ENCODE data around the gene RIMBP2. TPM values are rescaled to one million over a fixed set of nuclear protein-coding genes. Genes with fewer than 3 reads are reported as not detected.

RIMBP2 gene
- total and polyA plus RNA-seq, 2 donors: 0.47 to 0.78 TPM

- Histone ChIP-seq H3K36me3 (ENCODE audit: control insufficient read depth in 2 of 2, insufficient read depth in 2 of 2, low read length in 1 of 2) (no peaks in the 10 kb centered on the region), H3K27ac (ENCODE audit: low read depth in 1 of 2, low read length in 1 of 2) (no peak overlapping the region), H3K4me3 (ENCODE audit: low read length in 2 of 2) (no peak overlapping the region), H3K9me3 (ENCODE audit: control insufficient read depth in 2 of 2, insufficient read depth in 1 of 2, low read length in 1 of 2) (peaks cover 0 to 21% of the 10 kb centered on the region in 2 donors), H3K4me1 (ENCODE audit: control insufficient read depth in 2 of 2, insufficient read depth in 2 of 2, low read length in 2 of 2) (no peaks in the 10 kb centered on the region), H3K27me3 (ENCODE audit: control insufficient read depth in 2 of 2, insufficient read depth in 1 of 2, low read length in 1 of 2) (no peaks in the 10 kb centered on the region)
- DNase-seq (ENCODE audit: low read depth in 6 of 9, low spot score in 9 of 9): no peak
- 94% methylated on average over 7 of the region's 7 CpGs for WGBS
Measured at GRCh38 chr12:130667421-130667960, 48.6 kb downstream of the RIMBP2 start.

DNA sequence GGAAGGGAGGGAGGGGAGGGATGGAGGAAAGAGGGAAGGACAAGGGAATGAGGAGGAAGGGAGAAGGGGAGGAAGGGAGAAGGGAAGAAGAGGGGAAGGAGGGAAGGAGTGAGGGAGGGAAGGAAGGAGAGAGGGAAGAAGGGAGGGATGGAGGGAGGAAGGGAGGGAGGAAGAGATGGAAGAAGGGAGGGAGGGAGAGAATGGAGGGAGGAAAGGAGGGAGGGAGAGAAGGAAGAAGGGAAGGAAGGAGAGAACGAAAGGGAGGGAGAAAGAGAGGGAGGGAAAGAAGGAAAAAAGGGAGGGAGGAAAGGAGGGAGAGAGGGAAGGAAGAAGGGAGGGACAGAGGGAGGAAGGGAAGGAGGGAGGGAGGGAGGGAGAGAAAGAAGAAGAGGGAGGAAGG is 49.5 kb downstream of the RIMBP2 start:
- no peak for DNase-seq (ENCODE audit: low read depth in 6 of 9, low spot score in 9 of 9)
- Histone ChIP-seq H3K36me3 (ENCODE audit: control insufficient read depth in 2 of 2, insufficient read depth in 2 of 2, low read length in 1 of 2) (no peaks in the 10 kb centered on the region), H3K4me3 (ENCODE audit: low read length in 2 of 2) (no peak overlapping the region), H3K27ac (ENCODE audit: low read depth in 1 of 2, low read length in 1 of 2) (no peak overlapping the region), H3K27me3 (ENCODE audit: control insufficient read depth in 2 of 2, insufficient read depth in 1 of 2, low read length in 1 of 2) (no peaks in the 10 kb centered on the region), H3K9me3 (ENCODE audit: control insufficient read depth in 2 of 2, insufficient read depth in 1 of 2, low read length in 1 of 2) (peaks cover 0 to 21% of the 10 kb centered on the region in 2 donors), H3K4me1 (ENCODE audit: control insufficient read depth in 2 of 2, insufficient read depth in 2 of 2, low read length in 2 of 2) (no peaks in the 10 kb centered on the region)
- 95% methylated on average over 1 of the region's 1 CpG for WGBS

DNA sequence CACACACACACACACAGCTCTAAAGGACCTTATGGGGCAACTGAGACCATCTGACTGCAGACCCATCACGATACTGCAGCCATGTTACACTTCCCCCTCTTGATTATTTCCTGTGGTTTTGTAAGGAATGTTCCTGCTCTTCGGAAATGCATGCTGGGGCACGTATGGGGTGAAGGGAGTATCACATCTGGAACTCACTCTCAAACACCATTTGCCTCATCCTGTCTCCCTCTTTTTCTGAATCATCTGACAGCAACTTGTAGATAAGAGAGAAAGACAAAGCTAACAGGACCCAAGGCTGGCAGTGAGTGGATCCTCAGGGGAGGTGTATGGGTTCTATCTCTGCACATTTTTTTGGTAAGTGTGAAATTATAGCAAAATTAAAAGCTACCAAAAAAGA is 50.3 kb downstream of the RIMBP2 start:
- H3K4me1 ChIP-seq (ENCODE audit: control insufficient read depth in 2 of 2, insufficient read depth in 2 of 2, low read length in 2 of 2): no peaks in the 10 kb centered on the region
- H3K4me3 ChIP-seq (ENCODE audit: low read length in 2 of 2): no peak overlapping the region
- 10% methylated on average over 3 of the region's 3 CpGs for WGBS
- H3K27ac ChIP-seq (ENCODE audit: low read depth in 1 of 2, low read length in 1 of 2): no peak overlapping the region
- no peaks in the 10 kb centered on the region for H3K36me3 ChIP-seq (ENCODE audit: control insufficient read depth in 2 of 2, insufficient read depth in 2 of 2, low read length in 1 of 2)
- no peak for DNase-seq (ENCODE audit: low read depth in 6 of 9, low spot score in 9 of 9)
- no peaks in the 10 kb centered on the region for H3K27me3 ChIP-seq (ENCODE audit: control insufficient read depth in 2 of 2, insufficient read depth in 1 of 2, low read length in 1 of 2)
- H3K9me3 ChIP-seq (ENCODE audit: control insufficient read depth in 2 of 2, insufficient read depth in 1 of 2, low read length in 1 of 2): peaks cover 0 to 21% of the 10 kb centered on the region in 2 donors

GRCh38 chr12:130664772-130665171 is 51.3 kb downstream of the RIMBP2 start:
- DNase-seq (ENCODE audit: low read depth in 6 of 9, low spot score in 9 of 9): no peak
- WGBS: 96% methylated on average over 8 of the region's 8 CpGs

GRCh38 chr12:130664252-130664651 is 51.8 kb downstream of the RIMBP2 start:
- no peak for DNase-seq (ENCODE audit: low read depth in 6 of 9, low spot score in 9 of 9)
- Histone ChIP-seq H3K36me3 (ENCODE audit: control insufficient read depth in 2 of 2, insufficient read depth in 2 of 2, low read length in 1 of 2) (no peaks in the 10 kb centered on the region), H3K9me3 (ENCODE audit: control insufficient read depth in 2 of 2, insufficient read depth in 1 of 2, low read length in 1 of 2) (peaks cover 0 to 20% of the 10 kb centered on the region in 2 donors), H3K27ac (ENCODE audit: low read depth in 1 of 2, low read length in 1 of 2) (no peak overlapping the region), H3K4me1 (ENCODE audit: control insufficient read depth in 2 of 2, insufficient read depth in 2 of 2, low read length in 2 of 2) (no peaks in the 10 kb centered on the region), H3K27me3 (ENCODE audit: control insufficient read depth in 2 of 2, insufficient read depth in 1 of 2, low read length in 1 of 2) (no peaks in the 10 kb centered on the region), H3K4me3 (ENCODE audit: low read length in 2 of 2) (no peak overlapping the region)
- 90% methylated on average over 20 of the region's 20 CpGs for WGBS

More at GRCh38 chr12:130664772-130665171, 51.3 kb downstream of the RIMBP2 start:
- no peaks in the 10 kb centered on the region for H3K27me3 ChIP-seq (ENCODE audit: control insufficient read depth in 2 of 2, insufficient read depth in 1 of 2, low read length in 1 of 2)
- no peak overlapping the region for H3K4me3 ChIP-seq (ENCODE audit: low read length in 2 of 2)
- no peaks in the 10 kb centered on the region for H3K36me3 ChIP-seq (ENCODE audit: control insufficient read depth in 2 of 2, insufficient read depth in 2 of 2, low read length in 1 of 2)
- no peaks in the 10 kb centered on the region for H3K4me1 ChIP-seq (ENCODE audit: control insufficient read depth in 2 of 2, insufficient read depth in 2 of 2, low read length in 2 of 2)
- peaks cover 0 to 21% of the 10 kb centered on the region in 2 donors for H3K9me3 ChIP-seq (ENCODE audit: control insufficient read depth in 2 of 2, insufficient read depth in 1 of 2, low read length in 1 of 2)
- H3K27ac ChIP-seq (ENCODE audit: low read depth in 1 of 2, low read length in 1 of 2): no peak overlapping the region

DNA sequence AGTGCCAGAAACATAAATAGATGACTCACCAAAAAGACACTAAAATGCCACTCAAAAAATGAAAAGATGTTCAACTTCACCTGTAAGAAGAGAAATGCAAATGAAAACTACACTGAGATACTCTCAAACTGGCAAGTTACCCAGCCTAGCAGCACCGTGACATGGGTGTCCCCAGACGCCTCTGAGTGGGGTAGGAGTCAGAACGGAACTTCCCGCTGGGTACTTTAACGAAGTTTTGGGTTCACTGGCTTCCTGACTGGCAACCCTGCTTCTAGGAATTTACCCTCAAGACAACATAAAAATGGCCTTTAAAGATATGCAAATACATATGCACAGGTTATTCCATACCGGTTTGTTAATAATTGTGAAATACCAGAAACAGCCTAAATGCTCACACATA is 52.6 kb downstream of the RIMBP2 start:
- DNase-seq (ENCODE audit: low read depth in 6 of 9, low spot score in 9 of 9): no peak
- no peak overlapping the region for H3K27ac ChIP-seq (ENCODE audit: low read depth in 1 of 2, low read length in 1 of 2)
- WGBS: 55% methylated on average over 6 of the region's 6 CpGs
- peaks cover 0 to 13% of the 10 kb centered on the region in 2 donors for H3K9me3 ChIP-seq (ENCODE audit: control insufficient read depth in 2 of 2, insufficient read depth in 1 of 2, low read length in 1 of 2)
- no peaks in the 10 kb centered on the region for H3K36me3 ChIP-seq (ENCODE audit: control insufficient read depth in 2 of 2, insufficient read depth in 2 of 2, low read length in 1 of 2)
- H3K27me3 ChIP-seq (ENCODE audit: control insufficient read depth in 2 of 2, insufficient read depth in 1 of 2, low read length in 1 of 2): no peaks in the 10 kb centered on the region
- no peaks in the 10 kb centered on the region for H3K4me1 ChIP-seq (ENCODE audit: control insufficient read depth in 2 of 2, insufficient read depth in 2 of 2, low read length in 2 of 2)
- no peak overlapping the region for H3K4me3 ChIP-seq (ENCODE audit: low read length in 2 of 2)

DNA sequence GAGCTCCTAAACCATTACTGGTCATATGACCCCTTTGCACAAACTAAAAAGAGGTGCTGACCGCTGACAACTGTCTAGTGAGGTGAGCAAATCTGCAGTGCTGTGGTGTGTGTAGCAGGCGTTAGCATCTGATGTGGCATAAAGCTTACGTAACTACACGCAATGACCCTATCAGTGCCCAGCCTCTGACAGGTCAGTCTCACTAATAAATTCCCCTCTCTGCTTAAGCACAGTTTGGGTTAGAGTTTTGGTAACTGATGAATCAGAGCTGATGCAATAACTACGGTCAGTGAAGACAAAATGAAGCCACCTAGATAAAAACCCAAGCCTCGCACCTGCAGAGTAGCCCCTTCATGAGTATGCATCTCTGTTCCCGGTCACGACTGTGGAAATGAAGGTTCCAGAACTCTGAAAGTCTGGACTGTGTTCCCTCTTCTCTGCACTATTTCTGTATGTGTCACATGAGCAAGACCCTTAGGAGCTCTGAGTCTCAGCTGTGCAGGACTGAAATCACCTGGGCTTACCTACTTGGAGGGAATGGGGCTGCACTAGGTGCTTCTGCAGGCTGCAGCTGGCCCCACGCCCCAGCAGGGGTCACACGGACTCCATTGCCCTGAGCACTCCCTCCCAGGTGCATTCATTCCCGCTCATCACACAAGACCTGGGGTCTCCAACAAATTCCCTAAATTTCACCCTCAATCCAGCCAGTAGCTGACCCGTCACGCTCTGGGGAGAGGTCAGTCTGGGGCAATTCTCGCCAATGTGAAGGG is 54.4 kb downstream of the RIMBP2 start:
- Histone ChIP-seq H3K27ac (ENCODE audit: low read depth in 1 of 2, low read length in 1 of 2) (no peak overlapping the region), H3K36me3 (ENCODE audit: control insufficient read depth in 2 of 2, insufficient read depth in 2 of 2, low read length in 1 of 2) (no peaks in the 10 kb centered on the region), H3K4me1 (ENCODE audit: control insufficient read depth in 2 of 2, insufficient read depth in 2 of 2, low read length in 2 of 2) (no peaks in the 10 kb centered on the region), H3K4me3 (ENCODE audit: low read length in 2 of 2) (no peak overlapping the region), H3K27me3 (ENCODE audit: control insufficient read depth in 2 of 2, insufficient read depth in 1 of 2, low read length in 1 of 2) (no peaks in the 10 kb centered on the region), H3K9me3 (ENCODE audit: control insufficient read depth in 2 of 2, insufficient read depth in 1 of 2, low read length in 1 of 2) (no peaks in the 10 kb centered on the region)
- 90% methylated on average over 14 of the region's 14 CpGs for WGBS
- DNase-seq (ENCODE audit: low read depth in 6 of 9, low spot score in 9 of 9): no peak

DNA sequence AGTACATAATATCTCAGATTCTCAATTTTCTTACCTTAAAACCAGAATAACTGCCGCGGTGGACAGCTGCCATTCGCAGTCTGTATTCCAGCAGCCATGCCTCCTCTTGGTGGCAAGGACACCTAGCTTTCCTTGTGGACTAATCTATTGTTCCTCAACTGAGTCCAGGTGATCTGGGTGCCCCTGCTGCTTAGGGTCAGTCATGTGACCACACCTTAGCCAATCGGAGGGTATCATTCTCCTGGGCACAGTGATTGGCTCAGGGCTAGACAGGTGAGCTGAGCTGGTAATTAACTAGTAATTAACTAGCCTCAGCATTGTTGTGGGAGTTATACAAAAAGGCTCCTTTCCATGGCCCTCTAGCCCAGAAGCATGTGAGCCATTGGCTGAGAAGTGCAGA is 55.0 kb downstream of the RIMBP2 start:
- WGBS: 98% methylated on average over 4 of the region's 4 CpGs
- Histone ChIP-seq H3K27me3 (ENCODE audit: control insufficient read depth in 2 of 2, insufficient read depth in 1 of 2, low read length in 1 of 2) (no peaks in the 10 kb centered on the region), H3K36me3 (ENCODE audit: control insufficient read depth in 2 of 2, insufficient read depth in 2 of 2, low read length in 1 of 2) (no peaks in the 10 kb centered on the region), H3K4me1 (ENCODE audit: control insufficient read depth in 2 of 2, insufficient read depth in 2 of 2, low read length in 2 of 2) (no peaks in the 10 kb centered on the region), H3K4me3 (ENCODE audit: low read length in 2 of 2) (no peak overlapping the region), H3K27ac (ENCODE audit: low read depth in 1 of 2, low read length in 1 of 2) (no peak overlapping the region), H3K9me3 (ENCODE audit: control insufficient read depth in 2 of 2, insufficient read depth in 1 of 2, low read length in 1 of 2) (no peaks in the 10 kb centered on the region)
- no peak for DNase-seq (ENCODE audit: low read depth in 6 of 9, low spot score in 9 of 9)

DNA sequence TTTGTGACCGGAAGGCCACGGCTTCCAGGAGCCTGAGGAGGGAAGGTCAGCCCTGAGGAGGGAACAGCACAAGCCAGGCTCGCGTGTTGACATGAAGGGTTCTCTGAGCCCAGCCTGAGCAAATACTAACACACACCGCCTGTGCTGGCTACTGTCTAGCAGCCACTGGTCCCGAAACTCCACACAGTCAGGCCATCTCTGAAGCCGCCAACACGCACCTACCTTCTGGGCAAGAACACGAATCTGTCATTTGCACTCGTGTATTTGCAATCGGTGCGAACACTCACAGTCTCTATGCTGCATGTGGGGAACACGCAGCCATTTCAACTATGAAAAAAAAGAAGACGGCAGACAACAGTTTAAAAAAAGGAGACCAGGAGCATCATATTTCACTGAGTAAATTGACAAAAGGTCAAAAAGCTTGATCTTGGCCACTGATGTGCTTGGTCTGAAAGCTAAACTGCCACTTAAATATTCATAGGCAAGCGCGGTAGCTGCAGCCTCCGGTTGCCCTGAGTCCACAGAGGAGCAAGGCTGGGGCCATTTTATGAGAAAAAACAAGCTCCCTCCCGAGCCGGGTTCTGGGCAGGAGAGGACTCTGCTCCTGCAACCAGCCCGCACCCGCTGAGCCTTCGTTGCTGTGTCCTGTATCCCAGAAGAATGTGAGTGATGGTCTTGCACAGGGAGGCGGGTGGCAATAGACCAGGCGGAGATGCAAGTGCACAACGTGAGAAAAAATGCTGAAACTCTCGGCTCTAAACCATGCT is 57.8 kb downstream of the RIMBP2 start:
- H3K27me3 ChIP-seq (ENCODE audit: control insufficient read depth in 2 of 2, insufficient read depth in 1 of 2, low read length in 1 of 2): no peaks in the 10 kb centered on the region
- DNase-seq (ENCODE audit: low read depth in 6 of 9, low spot score in 9 of 9): no peak
- H3K9me3 ChIP-seq (ENCODE audit: control insufficient read depth in 2 of 2, insufficient read depth in 1 of 2, low read length in 1 of 2): no peaks in the 10 kb centered on the region
- H3K36me3 ChIP-seq (ENCODE audit: control insufficient read depth in 2 of 2, insufficient read depth in 2 of 2, low read length in 1 of 2): no peaks in the 10 kb centered on the region
- no peak overlapping the region for H3K4me3 ChIP-seq (ENCODE audit: low read length in 2 of 2)
- H3K27ac ChIP-seq (ENCODE audit: low read depth in 1 of 2, low read length in 1 of 2): no peak overlapping the region
- 93% methylated on average over 26 of the region's 26 CpGs for WGBS
- no peaks in the 10 kb centered on the region for H3K4me1 ChIP-seq (ENCODE audit: control insufficient read depth in 2 of 2, insufficient read depth in 2 of 2, low read length in 2 of 2)

All from thymus (tissue), 11 donors.